C4-2B (cell line): ENCODE measurements around the gene TMPO.

Experiments used
- ZFX ChIP-seq: fragments of 450-650 bp; IDR thresholded peaks from 2 replicates; pipeline ENCODE4 v1.6.1; 2017
- TF ChIP-seq, protein P1 (sequence below): fragments of 450-650 bp; conservative IDR thresholded peaks from 2 replicates; pipeline ENCODE4 v1.5.1; 2017; ENCODE audit warnings: mild to moderate bottlenecking

GRCh38 chr12:98503592-98504367, 11.6 kb upstream of the TMPO start:
- TF ChIP-seq, protein P1, sequence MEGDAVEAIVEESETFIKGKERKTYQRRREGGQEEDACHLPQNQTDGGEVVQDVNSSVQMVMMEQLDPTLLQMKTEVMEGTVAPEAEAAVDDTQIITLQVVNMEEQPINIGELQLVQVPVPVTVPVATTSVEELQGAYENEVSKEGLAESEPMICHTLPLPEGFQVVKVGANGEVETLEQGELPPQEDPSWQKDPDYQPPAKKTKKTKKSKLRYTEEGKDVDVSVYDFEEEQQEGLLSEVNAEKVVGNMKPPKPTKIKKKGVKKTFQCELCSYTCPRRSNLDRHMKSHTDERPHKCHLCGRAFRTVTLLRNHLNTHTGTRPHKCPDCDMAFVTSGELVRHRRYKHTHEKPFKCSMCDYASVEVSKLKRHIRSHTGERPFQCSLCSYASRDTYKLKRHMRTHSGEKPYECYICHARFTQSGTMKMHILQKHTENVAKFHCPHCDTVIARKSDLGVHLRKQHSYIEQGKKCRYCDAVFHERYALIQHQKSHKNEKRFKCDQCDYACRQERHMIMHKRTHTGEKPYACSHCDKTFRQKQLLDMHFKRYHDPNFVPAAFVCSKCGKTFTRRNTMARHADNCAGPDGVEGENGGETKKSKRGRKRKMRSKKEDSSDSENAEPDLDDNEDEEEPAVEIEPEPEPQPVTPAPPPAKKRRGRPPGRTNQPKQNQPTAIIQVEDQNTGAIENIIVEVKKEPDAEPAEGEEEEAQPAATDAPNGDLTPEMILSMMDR, result no peak
- peak; percentile 29; the same call in 1 of the 2 replicates for TF ChIP-seq ZFX
